ENCODE measurements around the gene CXCL10. TPM values are rescaled to one million over a fixed set of nuclear protein-coding genes. Genes with fewer than 3 reads are reported as not detected.

Gene CXCL10
- total and polyA plus RNA-seq, 2 of the 4 experiments (the other 2 are of a cell fraction): 0.15 to 0.18 TPM

DNA sequence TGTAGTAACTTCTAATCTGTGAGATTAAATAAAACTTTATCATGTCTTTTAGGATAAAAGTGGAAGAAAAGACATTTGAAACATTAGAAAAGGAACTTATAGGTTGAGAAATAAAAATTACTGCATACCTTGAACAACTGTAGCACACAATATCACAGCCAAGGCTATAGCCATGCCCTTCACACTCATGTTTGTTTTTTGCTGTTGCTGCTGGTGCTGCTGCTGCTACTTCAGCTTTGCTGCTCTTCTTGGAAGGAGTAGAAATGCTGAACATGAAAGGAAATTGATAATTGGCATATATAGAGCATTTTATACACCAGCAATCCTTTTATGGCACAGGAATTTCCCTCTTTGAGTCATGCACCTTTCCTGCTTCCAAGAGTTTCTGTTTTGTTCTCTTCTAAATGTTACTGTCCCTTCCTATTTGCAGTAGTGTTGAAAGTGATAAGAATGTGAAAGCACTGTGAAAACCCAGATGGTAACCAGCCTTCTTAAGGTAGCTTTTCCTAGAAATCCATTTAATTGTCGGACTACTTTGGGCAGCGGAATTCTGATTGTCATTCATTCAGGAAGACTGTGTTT, 12.6 kb upstream of the CXCL10 start, which contains the start of gene CXCL11:
TSS of gene CXCL11 (minus strand) at position 272 of the 582 bp plus-strand sequence. CDS start at position 189, 83 bp downstream.
- Histone ChIP-seq H2BK20ac (ENCODE audit: low read depth, low read length) (no peak within 1 kb of the TSS), H4K5ac (ENCODE audit: low read depth, low read length) (no peak within 1 kb of the TSS), H3K27me3 (ENCODE audit: control insufficient read depth, insufficient read depth, low read length) (peaks cover 4% of the 10 kb centered on the region; the same call in 1 of the 2 replicates), H3K14ac (replicated peaks; ENCODE audit: low read depth, low read length) (no peak within 1 kb of the TSS), H3K9ac (ENCODE audit: low read depth, low read length) (no peak within 1 kb of the TSS), H3K56ac (ENCODE audit: extremely low read depth, insufficient read depth, low read length) (no peak within 1 kb of the TSS), H3K9me1 (ENCODE audit: insufficient read depth, low read length) (no peaks in the 10 kb centered on the region), H4K8ac (ENCODE audit: low read depth in 2 of 2, low read length in 2 of 2) (no peak within 1 kb of the TSS), H2AK9ac (replicated peaks; ENCODE audit: low read depth, low read length, poor library complexity) (no peak within 1 kb of the TSS), H3K23ac (ENCODE audit: low read depth, low read length) (no peak within 1 kb of the TSS), H3K79me1 (ENCODE audit: low read depth in 1 of 2, low read length in 2 of 2) (no peaks in the 10 kb centered on the region), H4K91ac (ENCODE audit: insufficient read depth, low read depth, low read length) (no peak within 1 kb of the TSS), H2BK15ac (ENCODE audit: low read depth, low read length) (no peak within 1 kb of the TSS), H3K18ac (ENCODE audit: low read depth, low read length) (no peak within 1 kb of the TSS), H3K27ac (ENCODE audit: insufficient read depth, low read length) (no peak within 1 kb of the TSS), H3K4ac (ENCODE audit: low read depth, low read length) (no peak within 1 kb of the TSS), H3K36me3 (ENCODE audit: control insufficient read depth, insufficient read depth, low read length) (no peaks in the 10 kb centered on the region), H3K9me3 (ENCODE audit: control insufficient read depth, insufficient read depth, low read length) (no peaks in the 10 kb centered on the region), H2BK120ac (ENCODE audit: low read depth, low read length) (no peak within 1 kb of the TSS), H3K4me2 (ENCODE audit: low read depth, low read length) (no peak within 1 kb of the TSS), H2AFZ (replicated peaks; ENCODE audit: low read length, poor library complexity) (no peak within 1 kb of the TSS), H2AK5ac (ENCODE audit: low read depth, low read length) (no peak within 1 kb of the TSS), H2BK5ac (ENCODE audit: low read depth, low read length, poor library complexity, severe bottlenecking) (no peak within 1 kb of the TSS), H4K20me1 (ENCODE audit: insufficient read depth, low read length) (no peaks in the 10 kb centered on the region), H3K4me3 (ENCODE audit: insufficient read depth, low read depth, low read length) (no peak within 1 kb of the TSS), H3K4me1 (ENCODE audit: control insufficient read depth, insufficient read depth, low read length) (no peaks in the 10 kb centered on the region)
- ChIA-PET POLR2A (ENCODE audit: unreplicated experiment) (no interaction called here), CTCF (interaction anchor here (1.0 kb wide), 1 partner anchor 40 kb away, joined by 3 read pairs; no protein-coding TSS in a partner anchor)
- BruUV-seq (replicated peaks): no TSS peak
- WGBS, 2 experiments (ENCODE audit: extremely low coverage in 2 of 2, insufficient read length in 1 of 2): no CpG with 5 or more reads among the region's 2 CpGs
- dilution Hi-C loops (cut with HindIII; ENCODE audit: low sequenced_read_pairs, unreplicated experiment) (no loop called here), intact Hi-C loops (cut with micrococcal nuclease) (no loop called here), in situ Hi-C loops (cut with MboI; ENCODE audit: low sequenced_read_pairs) (no loop called here)
- DNase-seq: peak; percentile 26
- ATAC-seq (ENCODE audit: low read depth): no peak
- TF ChIP-seq MAZ (IDR thresholded peaks at IDR 0.05; ENCODE audit: borderline replicate concordance, low read depth, low read length) (no peak), RFX5 (IDR thresholded peaks at IDR 0.05; ENCODE audit: low read depth, low read length) (no peak), FOS (IDR thresholded peaks at IDR 0.05; ENCODE audit: low read depth, low read length) (no peak)
- TF ChIP-seq, protein P1, sequence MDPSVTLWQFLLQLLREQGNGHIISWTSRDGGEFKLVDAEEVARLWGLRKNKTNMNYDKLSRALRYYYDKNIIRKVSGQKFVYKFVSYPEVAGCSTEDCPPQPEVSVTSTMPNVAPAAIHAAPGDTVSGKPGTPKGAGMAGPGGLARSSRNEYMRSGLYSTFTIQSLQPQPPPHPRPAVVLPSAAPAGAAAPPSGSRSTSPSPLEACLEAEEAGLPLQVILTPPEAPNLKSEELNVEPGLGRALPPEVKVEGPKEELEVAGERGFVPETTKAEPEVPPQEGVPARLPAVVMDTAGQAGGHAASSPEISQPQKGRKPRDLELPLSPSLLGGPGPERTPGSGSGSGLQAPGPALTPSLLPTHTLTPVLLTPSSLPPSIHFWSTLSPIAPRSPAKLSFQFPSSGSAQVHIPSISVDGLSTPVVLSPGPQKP (IDR thresholded peaks at IDR 0.05; ENCODE audit: borderline replicate concordance, low read depth, low read length): no peak
